Thyroid gland (tissue), 4 donors: ENCODE measurements around the gene PLPPR5.

Source experiments
- CTCF ChIP-seq, 6 experiments: fragments of 200-600 bp in 3 of 6; fragments of 450-650 bp in 3 of 6; sonication (generic) in 3 of 6; IDR thresholded peaks; one replicate each; pipeline ENCODE4 v1.5.1; 2016 to 2019; ENCODE audit warnings: antibody characterized with exemption in 6 of 6, mild to moderate bottlenecking in 2 of 6, inconsistent platforms in 1 of 6, moderate library complexity in 1 of 6
- POLR2A ChIP-seq, 2 donors: fragments of 450-650 bp; IDR thresholded peaks; one replicate each; pipeline ENCODE4 v1.6.1; 2017; ENCODE audit warnings: antibody characterized with exemption in 2 of 2, mild to moderate bottlenecking in 2 of 2, moderate library complexity in 1 of 2

- no peak for TF ChIP-seq CTCF (IDR thresholded peaks at IDR 0.05)
- TF ChIP-seq POLR2A (IDR thresholded peaks at IDR 0.05) = no peak
These were observed 13.0 kb upstream of the PLPPR5 start for GRCh38 chr1:99017655-99018054.
